ENCODE measurements around the gene NHLH1.

Gene NHLH1

DNA sequence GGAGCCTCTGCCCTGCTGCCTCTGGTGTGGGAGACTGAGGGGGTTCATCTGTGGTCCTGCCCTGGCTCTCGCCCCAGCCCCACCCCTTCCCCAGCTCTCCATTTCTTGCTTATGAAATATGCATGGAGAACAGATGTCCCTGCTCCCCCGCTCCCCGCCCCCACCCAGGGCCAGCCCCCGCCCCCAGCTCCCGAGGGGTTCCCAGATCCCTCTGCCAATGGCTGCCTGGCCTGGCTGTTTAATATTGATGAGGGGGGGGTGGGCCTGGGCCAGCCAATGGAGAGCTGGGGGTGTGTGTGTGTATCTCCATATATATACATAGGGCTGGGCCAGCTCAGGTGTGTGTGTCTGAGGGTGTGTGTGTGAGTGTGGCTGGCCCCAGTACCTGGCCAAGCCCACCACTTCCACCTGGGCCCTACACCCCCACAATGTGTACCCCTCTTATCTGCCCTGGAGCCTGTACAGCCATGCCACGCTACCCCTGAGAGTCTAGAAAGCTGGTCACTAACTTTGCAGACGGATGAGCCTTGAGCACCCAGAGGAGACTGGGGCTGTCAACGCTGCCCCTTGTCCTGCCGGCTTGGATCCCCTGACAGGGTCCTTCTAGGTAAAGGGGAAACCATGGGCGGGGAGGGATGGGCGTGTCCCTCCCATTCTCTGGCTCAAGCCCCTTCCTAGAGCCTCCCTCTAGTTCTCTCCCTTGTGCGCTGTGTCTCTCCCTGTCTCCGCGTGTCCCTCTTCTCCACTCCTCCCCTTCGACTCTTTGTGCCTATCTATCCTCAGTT is at the start of gene NHLH1:
Gene NHLH1 (plus strand): TSS at position 341 of the 785 bp plus-strand sequence. CDS start 3,661 bp downstream, outside the sequence.
- DNase-seq, result no peak

DNA sequence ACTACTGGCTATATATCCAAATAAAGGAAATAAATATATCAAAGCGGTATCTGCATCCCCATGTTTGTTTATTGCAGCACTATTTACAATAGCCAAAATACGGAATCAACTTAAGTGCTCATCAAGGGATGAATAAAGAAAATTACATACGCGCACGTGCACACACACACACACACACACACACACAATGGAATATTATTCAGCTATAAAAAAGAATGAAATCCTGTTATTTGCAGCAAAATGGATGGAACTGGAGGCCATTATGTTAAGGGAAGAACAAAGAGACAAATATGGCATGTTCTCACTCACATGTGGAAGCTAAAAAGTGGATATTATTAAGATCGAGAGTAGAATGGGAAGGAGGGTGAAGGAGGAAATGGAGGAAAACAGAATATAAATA is 44.0 kb upstream of the NHLH1 start:
- no peak for DNase-seq

DNA sequence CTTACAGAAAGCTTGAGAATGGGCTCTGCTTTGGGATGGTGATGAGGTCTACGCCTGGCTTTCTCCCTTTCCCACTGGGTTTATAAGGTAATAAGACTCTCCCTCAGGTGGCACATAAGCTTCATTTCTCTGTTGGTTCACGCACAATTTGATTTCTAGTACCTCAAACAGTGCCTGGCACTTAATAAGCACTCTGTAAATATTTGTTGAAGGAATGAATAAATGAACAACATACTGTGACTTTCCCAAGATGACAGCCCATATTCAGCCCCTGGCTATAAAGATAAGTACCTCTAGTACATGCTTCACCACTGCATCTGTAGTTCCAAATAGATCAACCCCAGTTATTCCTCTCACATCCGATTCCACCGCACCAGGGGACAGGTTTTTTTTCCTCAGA is 41.6 kb upstream of the NHLH1 start:
- no peak for DNase-seq

DNA sequence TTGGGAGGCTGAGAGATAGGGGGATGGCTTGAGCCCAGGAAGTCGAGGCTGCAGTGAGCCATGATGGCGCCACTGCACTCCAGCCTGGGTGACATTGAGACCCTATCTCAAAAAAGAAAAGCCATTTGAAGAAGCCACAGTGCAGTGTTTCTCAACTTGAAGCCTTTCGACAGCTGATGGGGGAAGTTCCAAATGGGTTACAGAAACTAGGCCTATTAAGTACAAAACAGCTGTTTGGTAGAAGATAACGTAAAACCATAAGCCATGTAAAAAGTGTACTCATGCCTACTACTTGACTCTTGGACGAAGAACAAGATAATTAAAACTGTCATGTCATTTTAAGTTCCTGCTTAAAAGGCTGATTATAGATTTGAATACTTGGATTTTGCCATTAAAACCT is 40.5 kb upstream of the NHLH1 start:
- peak; percentile 72 for DNase-seq

DNA sequence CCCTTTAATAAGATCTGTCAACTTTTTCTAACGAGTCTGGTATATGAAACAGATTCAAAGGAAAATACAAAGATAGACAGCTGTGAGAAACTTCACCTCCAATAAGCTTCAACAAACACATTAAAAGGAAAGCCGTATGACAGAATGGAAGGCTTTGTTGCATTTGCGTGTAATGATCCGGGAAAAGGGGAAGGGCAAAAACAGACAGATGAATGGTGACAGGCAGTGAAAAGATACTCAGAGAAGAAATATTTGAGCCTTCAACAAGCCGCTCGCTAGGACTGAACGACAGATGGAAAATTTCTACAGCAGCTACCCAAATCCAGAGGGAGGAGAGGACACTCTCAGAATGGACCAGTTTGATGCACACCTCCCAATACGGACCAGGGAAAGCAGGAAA is 38.7 kb upstream of the NHLH1 start:
- DNase-seq, result no peak

DNA sequence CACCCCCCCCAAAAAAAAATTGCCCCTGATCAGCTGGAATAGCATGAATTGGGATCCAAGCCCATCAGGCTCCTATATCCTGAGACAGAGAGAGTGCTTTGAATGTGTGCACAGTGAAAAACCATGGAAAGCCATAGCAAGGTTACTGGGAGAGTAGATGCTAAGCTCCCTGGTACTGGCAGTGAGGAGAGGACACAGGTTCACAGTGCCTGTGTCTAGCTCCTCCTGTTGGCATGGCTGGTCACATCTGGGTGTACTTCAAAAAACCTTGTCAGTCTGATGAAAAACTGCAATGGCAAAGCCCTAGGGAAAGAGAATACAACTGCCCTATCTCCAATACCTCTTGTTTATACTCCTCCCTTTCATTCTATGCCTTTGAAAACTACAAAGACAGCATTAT is 36.8 kb upstream of the NHLH1 start:
- DNase-seq, result peak; percentile 22

DNA sequence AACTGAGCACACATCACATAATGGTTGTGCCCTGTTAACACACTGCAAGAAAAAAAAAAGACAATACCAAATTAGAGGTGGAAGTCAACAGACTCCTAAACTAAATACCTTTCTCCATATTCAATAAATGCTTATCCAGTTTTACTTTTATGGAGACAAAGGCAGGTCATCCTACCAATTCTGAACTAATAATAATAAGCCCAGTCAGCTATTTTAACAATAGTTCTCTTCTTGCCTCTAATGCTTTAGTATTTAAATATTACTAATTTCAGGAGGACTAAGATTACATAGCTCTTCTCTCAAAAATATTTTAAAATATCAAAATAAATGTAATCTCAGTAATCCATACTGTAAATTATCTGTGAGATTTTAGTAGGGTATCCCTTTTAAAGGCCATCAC is 34.4 kb upstream of the NHLH1 start:
- DNase-seq, result no peak

DNA sequence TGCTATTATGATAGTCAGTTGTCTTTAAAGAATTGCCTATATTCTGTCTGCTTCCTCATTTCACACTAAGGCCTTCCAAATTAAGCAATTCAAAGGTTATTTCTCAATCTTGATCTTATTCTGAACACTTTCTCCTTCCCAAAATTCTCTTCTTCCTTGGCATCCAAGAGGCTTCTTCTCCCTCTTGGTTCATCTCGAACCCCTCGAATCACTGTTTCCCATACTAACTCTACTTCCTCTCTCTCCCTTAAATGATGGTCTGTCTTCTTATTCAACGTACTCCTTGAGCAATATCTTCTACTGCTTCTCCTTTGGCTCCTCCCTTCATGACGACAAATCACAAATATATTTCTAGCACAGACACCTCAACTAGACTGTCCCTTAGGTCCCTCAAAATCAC is 28.3 kb upstream of the NHLH1 start:
- peak; percentile 13 for DNase-seq

DNA sequence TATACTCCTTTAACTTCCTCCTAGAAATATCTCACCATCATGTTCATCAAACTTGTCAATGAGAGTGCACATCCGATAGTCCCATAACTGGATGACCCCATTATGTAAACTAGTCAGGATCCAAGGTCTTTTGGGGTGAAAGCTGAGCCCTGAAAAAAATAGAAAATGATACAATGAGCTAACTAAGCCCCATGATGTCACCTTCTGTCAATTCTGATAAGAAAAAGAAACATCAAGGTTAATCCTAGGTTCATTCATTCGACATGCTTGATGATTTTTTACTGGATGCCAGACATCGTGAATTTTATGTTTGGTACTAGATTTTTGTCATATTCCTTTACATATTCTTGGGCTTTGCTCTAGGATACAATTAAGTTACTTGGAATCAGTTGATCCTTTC is 26.7 kb upstream of the NHLH1 start:
- DNase-seq, result no peak

DNA sequence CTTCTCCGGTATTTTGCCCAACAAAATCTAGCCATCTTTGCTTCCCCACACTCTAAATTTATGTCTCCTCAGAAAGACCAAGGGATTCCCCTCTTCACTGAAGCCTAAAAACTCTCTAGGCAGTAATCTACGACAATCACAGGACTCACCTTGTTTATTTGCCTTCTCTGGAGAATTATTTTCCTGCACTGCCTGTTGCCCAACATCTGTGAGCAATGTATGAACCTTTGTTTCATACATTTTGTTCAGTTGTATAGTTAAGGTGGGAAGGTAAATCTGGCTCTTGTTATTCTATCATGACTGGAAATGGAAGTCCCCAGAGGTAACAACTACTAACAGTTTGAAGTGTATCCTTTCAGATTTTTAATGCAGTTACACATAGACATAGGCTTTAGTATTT is 26.0 kb upstream of the NHLH1 start:
- no peak for DNase-seq

DNA sequence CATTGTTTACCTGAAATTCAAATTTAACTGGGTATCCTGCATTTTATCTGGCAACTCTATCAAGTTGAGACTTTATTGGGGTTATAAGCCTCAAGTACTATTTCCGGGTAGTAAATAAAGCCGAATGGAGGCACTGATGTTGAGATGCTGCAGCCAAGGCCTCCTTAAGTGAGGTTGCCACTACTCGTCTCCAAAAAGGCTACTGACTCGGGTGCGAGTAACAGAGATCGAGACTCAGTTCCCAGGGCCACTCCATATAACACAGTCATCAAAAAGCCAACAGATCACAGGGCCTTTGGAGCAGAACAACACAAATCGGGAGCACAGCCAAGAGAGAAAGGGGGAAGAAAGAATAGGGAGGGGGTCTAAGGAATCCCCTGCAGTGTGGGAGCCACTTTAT is 24.3 kb upstream of the NHLH1 start:
- DNase-seq, result peak; percentile 49

DNA sequence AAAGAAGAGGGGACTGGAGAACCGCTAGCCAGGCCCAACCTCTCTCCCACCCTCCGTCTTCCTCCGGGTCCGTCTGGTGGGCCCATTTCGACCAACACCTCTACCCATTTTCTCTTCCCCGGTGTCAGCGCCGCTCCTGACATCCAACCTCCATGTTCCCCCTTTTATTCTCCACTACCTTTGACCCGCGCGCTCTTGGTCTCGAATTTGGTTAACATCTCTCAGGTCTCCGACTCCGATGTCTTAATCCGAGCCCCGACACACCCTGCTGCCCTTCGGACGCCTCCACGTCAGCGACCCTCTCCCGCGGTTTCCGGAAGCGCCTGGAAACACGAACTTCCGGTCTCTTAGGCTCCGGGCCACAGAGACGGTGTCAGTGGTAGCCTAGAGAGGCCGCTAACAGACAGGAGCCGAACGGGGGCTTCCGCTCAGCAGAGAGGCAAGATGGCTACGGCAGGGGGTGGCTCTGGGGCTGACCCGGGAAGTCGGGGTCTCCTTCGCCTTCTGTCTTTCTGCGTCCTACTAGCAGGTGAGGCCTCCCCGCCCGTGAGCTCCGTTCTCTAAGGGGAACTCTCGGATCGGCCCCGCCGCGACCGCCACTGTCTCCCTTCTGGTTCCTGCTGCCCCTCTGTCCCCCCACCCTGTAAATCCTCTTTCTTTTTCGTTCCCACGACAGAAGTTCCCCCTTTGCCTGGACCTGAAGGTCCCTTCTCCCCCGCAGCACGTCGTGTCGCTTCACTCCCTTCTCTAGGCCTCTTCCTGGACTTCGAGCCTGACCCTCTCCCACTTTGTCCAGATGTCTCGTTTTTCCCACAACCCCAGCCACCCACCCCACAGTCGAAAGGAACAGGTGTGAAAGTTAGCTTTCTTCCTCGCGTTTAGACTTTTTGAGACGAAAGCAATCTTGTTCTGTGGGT is 23.7 kb upstream of the NHLH1 start, which contains the start of the genes COPA and NCSTN:
Gene COPA (minus strand): TSS at position 298 of the 917 bp plus-strand sequence. CDS start 80 bp downstream, at position 218.
Gene NCSTN (plus strand): TSS at position 431 of the 917 bp plus-strand sequence. CDS start 14 bp downstream, at position 445.
- peak; percentile 98 for DNase-seq

DNA sequence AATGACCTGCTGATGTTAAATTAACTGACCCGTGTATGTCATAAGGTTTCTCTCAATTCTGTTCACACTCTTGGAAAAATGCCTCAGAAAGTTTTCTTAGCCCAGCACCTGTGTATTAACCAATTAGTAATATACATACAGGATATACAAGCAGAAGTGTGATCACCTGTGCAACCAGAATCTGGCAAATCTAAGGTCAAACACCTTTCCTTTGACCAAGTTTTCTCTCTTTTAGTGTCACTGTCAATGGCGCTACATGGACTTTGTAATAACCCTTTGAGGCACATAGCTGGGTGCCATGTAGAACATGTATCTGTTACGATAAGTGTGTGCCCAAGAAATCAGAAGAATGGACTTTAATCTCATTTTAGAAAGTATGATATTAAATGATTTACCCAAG is 22.6 kb upstream of the NHLH1 start:
- no peak for DNase-seq

DNA sequence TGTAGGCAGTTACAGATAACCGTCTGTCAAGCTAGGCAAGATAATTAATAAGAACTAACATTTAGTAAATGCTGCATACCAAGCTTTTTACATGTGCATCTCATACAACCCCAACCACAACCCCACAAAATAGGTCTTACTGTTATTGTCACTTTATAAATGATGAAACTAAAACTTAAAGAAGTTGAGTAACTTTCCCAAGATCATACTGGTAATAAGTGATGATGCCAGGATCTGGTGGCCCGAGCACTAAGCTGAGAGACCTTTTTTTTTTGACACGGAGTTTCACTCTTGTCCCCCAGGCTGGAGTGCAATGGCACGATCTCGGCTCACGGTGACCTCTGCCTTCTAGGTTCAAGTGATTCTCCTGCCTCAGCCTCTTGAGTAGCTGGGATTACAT is 21.9 kb upstream of the NHLH1 start:
- DNase-seq, result no peak

DNA sequence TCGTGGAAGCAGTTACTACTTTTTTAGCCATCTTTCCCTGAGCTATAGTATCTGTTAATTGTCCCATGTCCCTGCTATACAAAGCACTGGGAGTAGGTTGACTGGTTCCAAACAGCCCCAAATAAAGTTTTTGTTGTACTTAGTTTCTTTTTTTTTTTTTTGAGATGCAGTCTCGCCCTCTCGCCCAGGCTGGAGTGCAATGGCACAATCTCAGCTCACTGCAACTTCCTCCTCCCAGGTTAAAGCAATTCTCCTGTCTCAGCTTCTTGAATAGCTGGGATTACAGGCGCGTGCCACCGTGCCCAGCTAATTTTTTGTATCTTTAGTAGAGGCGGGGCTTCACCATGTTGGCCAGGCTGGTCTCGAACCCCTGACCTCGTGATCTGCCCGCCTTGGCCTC is 20.4 kb upstream of the NHLH1 start:
- no peak for DNase-seq

DNA sequence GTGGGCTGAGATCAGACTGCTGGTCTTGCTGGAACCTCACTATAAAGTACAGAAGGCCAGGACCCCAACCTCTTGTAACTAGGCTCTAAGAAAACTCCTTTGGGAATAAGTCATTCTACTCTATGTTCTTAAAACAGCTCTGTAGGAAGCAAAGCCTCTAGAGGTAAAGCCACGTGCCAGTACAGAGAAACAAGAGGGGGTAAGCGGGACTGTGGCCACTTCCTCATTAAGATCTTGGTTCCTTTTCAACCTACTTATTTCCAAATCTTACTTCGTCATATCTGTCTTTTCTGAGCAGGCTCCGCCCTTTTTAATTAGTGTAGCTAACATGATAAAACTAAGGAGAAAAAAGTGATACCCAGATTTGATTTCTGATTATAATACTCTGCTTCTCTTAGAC is 19.9 kb upstream of the NHLH1 start:
- peak; percentile 79 for DNase-seq

DNA sequence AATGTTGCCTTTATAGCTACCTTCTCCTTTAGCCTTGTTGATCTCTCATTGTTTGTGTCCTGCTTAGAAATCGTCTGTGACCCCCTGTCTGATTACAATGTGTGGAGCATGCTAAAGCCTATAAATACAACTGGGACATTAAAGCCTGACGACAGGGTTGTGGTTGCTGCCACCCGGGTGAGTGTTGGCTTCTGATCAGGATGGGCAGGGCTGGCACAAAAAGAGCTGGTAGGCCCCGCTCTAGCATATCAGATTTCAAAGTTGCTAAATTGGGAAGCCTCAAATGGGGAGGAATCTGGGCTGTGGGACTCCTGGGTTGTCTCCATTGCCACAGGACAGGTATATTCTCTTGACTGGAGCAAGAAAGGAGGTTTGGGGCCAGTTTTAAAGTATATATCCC is 15.2 kb upstream of the NHLH1 start:
- DNase-seq, result no peak

DNA sequence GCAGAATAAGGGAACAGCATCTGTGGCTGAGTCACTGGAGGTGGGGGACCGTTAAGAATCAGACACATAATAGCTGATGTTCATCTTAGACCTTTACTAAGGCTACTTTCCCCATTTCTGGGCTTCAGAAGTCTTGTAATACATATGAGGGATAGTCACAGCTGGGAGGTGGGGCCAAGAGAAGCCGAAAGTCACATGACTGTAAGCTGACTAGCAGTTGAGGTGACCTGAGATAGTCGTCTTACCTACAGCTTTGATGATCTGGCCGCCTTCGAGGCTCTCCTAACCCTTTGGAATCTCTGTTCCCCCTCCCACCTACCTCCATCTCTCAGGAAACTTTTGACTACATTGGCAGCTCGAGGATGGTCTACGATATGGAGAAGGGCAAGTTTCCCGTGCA is 14.3 kb upstream of the NHLH1 start:
- DNase-seq, result no peak

DNA sequence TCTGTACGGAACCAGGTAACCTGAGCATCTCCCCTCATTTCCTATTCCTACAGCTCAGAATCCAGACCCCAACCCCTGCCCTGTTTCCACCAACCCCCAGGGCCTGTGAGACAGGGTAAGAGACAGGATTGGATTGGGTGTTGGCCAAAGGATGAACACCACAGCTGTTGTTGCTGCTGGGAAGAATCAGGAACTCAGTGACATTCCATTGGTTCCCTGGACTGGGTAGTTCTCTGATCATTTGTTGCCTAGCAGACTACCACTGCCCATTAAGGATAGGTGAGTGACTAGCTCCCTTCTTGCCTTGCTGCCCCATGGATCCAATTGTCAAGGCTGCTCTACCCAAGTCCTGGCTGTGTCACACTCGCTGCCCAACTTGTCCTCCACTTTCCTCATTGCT is 13.6 kb upstream of the NHLH1 start:
- DNase-seq, result no peak

DNA sequence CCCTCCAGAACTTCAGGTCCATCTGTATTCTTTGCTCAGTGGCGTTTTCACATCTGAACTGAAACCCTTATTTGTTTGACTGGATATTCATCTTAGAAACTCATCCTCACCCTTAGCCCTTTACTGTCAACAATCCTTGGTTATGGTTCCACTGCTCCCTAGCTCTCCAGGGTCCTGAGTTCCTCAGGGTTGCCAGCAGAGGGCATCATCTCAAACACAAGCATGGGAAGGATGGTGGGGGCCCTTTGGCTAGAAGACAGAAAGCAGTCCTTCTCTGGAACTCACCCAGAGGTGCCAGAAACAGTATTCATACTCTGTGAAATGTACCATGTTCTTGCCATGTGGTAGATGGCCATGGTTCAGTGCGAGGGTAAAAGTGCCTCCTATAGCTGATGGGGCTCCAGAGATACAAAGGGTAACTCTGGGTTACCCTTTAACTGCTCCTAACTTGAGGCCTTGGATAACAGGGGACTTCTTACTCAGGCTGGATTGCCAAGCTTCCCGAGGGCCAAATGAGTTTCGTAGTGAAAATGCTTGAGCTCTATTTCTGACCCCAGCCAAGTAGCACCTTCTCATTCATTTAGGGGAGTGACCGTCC is 12.4 kb upstream of the NHLH1 start:
- DNase-seq, result peak; percentile 71

DNA sequence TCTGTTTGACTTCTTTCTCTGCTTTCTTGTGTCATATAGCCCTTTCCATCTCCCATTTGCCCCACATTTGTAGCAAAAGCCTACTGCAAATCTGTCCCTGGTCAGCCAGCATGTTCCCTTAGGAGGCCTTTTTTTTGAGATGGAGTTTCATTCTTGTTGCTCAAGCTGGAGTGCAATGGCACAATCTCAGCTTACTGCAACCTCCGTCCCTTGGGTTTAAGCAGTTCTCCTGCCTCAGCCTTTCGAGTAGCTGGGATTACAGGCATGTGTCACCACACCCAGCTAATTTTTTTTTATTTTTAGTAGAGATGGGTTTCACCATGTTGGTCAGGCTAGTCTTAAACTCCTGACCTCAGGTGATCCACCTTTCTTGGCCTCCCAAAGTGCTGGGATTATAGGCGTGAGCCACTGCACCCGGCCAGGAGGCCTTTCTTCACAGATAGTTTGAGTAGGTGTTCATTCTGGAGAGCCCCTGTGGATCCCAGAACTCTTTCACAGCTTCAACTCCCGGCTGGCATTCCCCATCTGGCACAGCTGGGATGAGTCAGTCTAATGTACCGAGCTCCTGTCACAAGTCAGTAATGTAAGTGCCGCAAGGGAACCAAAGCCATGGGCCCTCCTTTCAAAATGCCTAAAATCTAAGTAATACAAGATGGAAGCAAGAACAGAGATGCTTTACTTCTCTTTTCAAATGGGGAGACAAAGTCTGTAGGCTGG is 9.4 kb upstream of the NHLH1 start:
- no peak for DNase-seq

DNA sequence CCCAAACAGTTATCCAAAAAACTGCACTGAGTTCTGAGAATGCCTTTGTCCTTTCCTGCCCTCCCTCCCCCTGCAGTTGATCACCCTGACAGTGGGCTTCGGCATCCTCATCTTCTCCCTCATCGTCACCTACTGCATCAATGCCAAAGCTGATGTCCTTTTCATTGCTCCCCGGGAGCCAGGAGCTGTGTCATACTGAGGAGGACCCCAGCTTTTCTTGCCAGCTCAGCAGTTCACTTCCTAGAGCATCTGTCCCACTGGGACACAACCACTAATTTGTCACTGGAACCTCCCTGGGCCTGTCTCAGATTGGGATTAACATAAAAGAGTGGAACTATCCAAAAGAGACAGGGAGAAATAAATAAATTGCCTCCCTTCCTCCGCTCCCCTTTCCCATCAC is 8.8 kb upstream of the NHLH1 start:
- DNase-seq, result no peak

All from hematopoietic multipotent progenitor cell treated with erythropoietin and hydrocortisone succinate and interleukin-3 and kit ligand, for 6 days (in vitro differentiated cells).